Measurements from ENCODE around the gene EPOP. TPM values are rescaled to one million over a fixed set of nuclear protein-coding genes. Genes with fewer than 3 reads are reported as not detected.

EPOP gene
- polyA plus RNA-seq (ENCODE audit: insufficient read depth in 1 of 5, insufficient read length in 5 of 5, low replicate concordance in 1 of 5), result 1 to 10 TPM; 1.2 to 2.1 (median 1.7) TPM
- long read RNA-seq, donor 1, transcript EPOP-201 (1 exons, 3,719 nt), result major isoform, 5 of 5 reads
- long read RNA-seq, donor 1, partial matches to known transcripts, result 0 of 5 reads
- long read RNA-seq, donor 1, other reads (novel, unspliced or antisense), result 0 of 5 reads
- long read RNA-seq, donor 2, partial matches to known transcripts, result 0 of 3 reads
- long read RNA-seq, donor 2, other reads (novel, unspliced or antisense), result 0 of 3 reads
- long read RNA-seq, donor 3, partial matches to known transcripts, result 0 of 4 reads
- long read RNA-seq, donor 3, other reads (novel, unspliced or antisense), result 0 of 4 reads
- long read RNA-seq, donor 4, partial matches to known transcripts, result 0 of 4 reads
- long read RNA-seq, donor 4, other reads (novel, unspliced or antisense), result 0 of 4 reads
- long read RNA-seq, donor 5, partial matches to known transcripts, result 0 of 2 reads
- long read RNA-seq, donor 5, other reads (novel, unspliced or antisense), result 0 of 2 reads
- long read RNA-seq, donor 6, result 0 reads
- long read RNA-seq, donor 7, partial matches to known transcripts, result 0 of 1 reads
- long read RNA-seq, donor 7, other reads (novel, unspliced or antisense), result 0 of 1 reads
- long read RNA-seq, donor 8, partial matches to known transcripts, result 0 of 1 reads
- long read RNA-seq, donor 8, other reads (novel, unspliced or antisense), result 0 of 1 reads

DNA sequence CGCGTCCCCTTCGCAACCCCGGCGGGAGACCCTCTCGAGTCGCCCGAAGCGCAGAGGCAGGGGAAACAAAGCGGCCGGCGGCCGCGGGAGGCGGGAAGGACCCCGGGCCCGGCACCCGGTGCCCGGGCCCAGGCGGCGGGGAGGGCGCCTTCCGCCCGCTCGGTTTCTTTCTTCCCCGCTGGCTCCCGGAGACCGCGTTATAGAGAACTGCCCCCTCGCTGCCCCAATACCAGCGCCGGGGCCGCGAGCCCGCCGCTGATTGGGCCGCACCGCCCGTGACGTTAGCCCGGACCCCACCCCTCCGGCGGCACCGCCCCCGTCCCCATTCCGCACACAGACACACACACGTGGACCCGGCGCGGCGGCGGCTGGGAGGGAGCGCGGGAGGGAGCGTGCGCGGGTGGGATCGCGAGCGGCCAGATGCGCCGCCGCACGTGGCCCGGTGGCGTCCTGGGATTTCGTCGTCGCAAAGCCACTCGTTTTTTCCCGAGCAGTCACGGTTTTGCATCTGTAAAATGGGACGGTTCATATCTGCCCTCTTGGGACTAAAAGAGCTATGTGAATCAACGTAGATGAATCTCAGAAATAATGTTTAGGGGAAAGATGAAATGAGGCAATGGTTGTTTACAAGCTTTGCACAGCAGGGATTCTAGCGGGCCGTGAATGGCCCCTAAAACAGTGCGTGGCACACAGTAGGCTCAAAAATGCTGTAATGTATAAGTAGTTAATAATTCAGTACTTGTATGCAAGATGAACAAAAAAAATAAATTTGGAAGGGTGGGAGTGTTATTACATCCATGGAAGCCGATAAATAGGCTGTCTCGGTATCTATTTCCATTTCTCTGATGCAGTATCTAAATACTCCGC is at the start of gene EPOP:
TSS of gene EPOP (minus strand) at position 209 of the 867 bp plus-strand sequence. CDS start 462 bp downstream, outside the sequence.
- peak; percentile 73 to 82 for DNase-seq

- DNase-seq, result no peak
These were observed 47.0 kb upstream of the EPOP start for GRCh38 chr17:38721802-38722201.

- no peak for DNase-seq
These were observed 46.2 kb upstream of the EPOP start for GRCh38 chr17:38720941-38721340.

DNA sequence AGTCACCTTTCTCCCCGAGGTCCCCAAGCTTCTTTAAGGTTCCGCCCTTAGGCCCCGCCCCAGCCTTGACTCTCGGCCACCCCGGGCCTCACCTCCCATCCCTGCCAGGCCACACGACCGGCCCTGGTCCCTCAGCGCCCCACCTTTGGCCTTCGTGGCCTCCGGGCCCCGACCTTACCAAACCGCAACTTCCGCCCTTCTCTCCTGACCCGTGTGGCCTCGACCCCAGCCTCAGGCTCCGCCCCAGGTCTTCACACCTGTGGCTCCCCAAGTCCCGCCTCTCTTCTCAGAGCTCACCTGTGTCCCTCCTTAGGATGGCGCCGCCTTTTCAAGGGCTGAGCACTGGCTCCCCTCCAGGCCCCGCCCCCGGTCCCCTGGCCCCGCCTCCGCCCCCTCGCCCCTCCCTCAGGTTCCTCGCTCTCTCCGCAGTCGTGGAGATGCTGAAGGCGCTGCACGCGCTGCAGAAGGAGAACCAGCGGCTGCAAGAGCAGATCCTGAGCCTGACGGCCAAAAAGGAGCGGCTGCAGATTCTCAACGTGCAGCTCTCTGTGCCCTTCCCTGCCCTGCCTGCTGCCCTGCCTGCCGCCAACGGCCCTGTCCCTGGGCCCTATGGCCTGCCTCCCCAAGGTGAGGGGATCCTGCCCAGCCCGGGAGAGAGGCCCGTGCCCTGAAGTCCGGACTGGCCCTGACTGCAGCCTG is 45.3 kb upstream of the EPOP start:
- DNase-seq, result no peak

DNA sequence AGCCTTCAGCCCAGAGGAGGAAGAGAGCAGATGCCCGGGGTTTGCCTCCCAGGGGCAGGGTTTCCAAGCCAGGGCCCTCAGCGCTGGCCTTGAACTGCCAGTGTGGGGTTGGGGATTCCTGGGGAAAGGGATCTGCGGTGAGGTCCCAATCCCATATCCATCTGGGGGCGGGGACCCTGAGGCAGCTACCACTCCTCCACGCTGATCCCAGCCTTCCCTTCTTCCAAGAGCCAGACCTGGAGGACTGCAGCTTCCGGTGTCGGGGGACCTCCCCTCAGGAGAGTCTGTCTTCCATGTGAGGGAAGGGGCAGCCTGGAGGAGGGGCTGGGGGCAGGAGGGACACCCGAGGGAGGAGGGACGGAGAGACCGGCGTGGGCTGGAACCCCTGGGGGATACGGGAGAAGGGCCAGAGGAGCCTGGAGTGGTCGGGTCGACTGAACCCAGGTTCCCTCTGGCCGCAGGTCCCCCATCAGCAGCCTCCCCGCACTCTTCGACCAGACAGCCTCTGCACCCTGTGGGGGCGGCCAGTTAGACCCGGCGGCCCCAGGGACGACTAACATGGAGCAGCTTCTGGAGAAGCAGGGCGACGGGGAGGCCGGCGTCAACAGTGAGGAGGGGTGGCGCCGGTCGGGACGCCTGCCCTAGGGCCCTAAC is 44.7 kb upstream of the EPOP start:
- DNase-seq, result no peak

- no peak for DNase-seq
These were observed 42.5 kb upstream of the EPOP start for GRCh38 chr17:38717139-38717745.

DNA sequence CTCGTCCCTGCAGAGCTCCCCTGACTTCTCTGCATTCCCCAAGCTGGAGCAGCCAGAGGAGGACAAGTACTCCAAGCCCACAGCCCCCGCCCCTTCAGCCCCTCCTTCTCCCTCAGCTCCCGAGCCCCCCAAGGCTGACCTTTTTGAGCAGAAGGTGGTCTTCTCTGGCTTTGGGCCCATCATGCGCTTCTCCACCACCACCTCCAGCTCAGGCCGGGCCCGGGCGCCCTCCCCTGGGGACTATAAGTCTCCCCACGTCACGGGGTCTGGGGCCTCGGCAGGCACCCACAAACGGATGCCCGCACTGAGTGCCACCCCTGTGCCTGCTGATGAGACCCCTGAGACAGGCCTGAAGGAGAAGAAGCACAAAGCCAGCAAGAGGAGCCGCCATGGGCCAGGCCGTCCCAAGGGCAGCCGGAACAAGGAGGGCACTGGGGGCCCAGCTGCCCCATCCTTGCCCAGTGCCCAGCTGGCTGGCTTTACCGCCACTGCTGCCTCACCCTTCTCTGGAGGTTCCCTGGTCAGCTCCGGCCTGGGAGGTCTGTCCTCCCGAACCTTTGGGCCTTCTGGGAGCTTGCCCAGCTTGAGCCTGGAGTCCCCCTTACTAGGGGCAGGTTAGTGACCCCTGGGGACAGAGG is 41.7 kb upstream of the EPOP start:
- DNase-seq, result no peak

GRCh38 chr17:38715216-38715943 is 40.6 kb upstream of the EPOP start:
- no peak for DNase-seq

GRCh38 chr17:38713456-38714075 is 38.8 kb upstream of the EPOP start:
- DNase-seq, result no peak

- no peak for DNase-seq
These were observed 37.8 kb upstream of the EPOP start for GRCh38 chr17:38712593-38712992.

- no peak for DNase-seq
These were observed 37.2 kb upstream of the EPOP start for GRCh38 chr17:38711792-38712571.

- DNase-seq, result no peak
These were observed 36.2 kb upstream of the EPOP start for GRCh38 chr17:38710985-38711384.

DNA sequence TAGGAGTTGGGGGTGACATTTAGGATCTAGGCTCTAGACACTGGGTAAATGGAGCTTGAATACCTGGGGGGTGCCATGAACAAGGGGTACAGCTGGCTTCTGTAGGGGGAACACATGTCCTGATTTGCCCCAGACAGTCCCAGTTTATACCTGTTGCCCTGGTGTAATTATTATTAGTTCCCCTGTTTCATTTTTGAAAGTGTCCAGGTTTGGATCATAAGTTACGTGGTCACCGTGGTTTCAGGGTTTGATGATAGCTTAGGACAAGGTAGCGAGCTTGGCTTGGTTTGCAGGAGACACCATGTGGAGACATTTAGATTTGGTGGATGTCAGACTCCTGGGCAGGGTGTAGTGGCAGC is 35.8 kb upstream of the EPOP start:
- no peak for DNase-seq

DNA sequence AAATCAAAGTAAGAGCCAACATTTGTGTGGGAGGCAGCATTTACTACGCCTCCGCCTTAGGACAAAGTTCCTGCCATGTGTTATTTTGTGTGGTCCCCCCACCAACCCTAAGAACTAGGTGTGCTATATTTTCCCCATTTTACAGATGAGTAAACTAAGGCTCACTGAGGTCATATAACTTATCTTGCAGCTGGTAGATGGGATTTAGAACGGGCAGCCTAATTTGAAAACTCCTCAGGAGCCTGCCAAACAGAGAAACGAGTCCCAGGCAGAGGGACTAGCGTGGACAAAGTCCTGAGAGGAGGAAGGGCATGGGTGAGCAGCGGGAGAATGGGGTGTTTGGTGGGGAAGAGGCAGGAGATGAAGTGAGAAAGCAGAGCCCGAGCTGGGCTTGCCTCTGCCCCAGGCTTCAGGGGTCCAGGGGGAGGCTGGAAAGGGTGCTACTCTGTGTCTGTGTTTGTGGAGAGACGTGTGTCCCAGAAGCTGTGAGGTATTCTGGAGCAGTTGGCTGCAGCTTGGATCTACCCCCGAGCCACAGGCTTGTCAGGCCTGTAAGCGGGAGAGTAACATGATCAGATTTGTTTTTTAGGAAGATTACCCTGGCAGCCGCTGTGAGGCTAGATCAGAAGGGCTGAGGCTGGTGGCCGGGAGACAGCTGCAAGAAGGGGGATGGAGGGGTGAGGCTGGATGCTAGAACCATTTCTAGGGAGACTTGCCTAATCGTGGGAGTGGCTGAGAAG is 35.3 kb upstream of the EPOP start:
- no peak for DNase-seq

DNA sequence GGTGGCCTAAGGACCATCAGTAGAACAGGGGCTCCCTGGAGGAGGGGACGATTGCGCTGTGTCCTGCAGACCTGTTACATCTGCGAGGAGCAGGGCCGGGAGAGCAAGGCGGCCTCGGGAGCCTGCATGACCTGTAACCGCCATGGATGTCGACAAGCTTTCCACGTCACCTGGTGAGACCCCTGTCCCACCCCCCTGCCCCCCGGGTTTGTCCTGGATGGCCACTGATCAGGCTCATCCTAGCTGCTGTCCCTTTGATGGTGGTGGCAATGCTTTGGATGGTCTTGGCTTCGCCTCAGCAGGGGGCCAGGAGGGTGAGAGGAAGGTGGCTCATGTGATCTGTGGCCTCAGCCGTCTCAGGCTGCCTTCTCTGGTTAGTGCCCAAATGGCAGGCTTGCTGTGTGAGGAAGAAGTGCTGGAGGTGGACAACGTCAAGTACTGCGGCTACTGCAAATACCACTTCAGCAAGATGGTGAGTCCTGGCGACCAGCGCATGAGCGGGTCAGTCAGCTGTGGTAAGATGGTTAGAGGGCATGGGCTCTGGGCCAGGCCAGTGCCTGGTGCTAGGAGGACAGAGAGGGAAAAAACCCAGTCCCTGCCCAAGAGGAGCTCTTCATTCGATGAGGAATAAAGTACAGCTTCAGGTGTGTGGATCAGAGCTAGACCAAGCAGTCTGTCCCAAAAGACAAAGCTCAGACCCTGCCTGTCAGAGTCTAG is 34.5 kb upstream of the EPOP start:
- no peak for DNase-seq

DNA sequence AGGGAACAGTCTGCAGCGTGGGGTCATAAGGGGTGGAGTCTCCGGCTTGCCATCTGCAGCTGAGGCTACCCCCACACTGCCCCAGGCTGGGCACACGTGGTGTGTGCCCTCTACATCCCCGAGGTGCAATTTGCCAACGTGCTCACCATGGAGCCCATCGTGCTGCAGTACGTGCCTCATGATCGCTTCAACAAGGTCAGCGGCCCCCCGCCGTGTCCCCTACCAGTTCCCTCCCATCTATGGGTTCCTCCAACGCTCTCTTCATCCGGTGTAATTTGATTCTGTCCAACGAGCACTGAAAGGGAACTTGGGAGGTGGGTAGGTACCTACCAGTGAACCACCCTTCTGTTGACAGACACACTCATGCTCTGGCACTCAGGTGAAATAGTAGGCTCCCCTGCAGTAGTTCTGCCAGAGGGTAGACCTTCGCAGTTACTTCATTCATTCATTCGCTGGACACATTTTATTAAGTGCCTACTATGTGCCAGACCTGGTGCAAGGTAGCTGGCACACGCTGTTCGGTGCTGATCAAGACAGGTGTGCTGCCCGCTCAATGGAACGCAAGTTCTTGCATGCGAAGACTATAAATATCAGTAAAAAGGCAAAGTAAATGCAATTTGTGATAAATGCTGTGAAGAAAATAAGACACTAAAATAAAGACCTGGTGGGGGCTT is 33.1 kb upstream of the EPOP start:
- no peak for DNase-seq

All from right lung (tissue), 10 donors.